GM08714 (cell line): ENCODE results near the gene ABHD2.

Experiments
- H3K4me3 ChIP-seq: fragments of 200-500 bp; sonication (Bioruptor generic); 2 replicates; pipeline ENCODE4 v1.5.1; 2014; ENCODE audit warnings: mild to moderate bottlenecking, low read length, inconsistent platforms
- ZNF274 ChIP-seq: IDR thresholded peaks from 2 replicates; pipeline ENCODE4 v1.6.1; 2012; ENCODE audit warnings: mild to moderate bottlenecking, low read depth, low read length

ABHD2 gene

GRCh38 chr15:89198934-89199333 is 110.7 kb downstream of the ABHD2 start:
- no peak for TF ChIP-seq ZNF274
- H3K4me3 ChIP-seq = no peak overlapping the region

GRCh38 chr15:89199746-89200145 is 111.5 kb downstream of the ABHD2 start:
- no peak overlapping the region for H3K4me3 ChIP-seq

GRCh38 chr15:89200182-89200581 is 111.9 kb downstream of the ABHD2 start:
- TF ChIP-seq ZNF274 = no peak
- no peak overlapping the region for H3K4me3 ChIP-seq

More at GRCh38 chr15:89199746-89200145, 111.5 kb downstream of the ABHD2 start:
- TF ChIP-seq ZNF274 = no peak

- no peak for TF ChIP-seq ZNF274
- no peak overlapping the region for H3K4me3 ChIP-seq
Measured at GRCh38 chr15:89201465-89202005, 113.3 kb downstream of the ABHD2 start.

- TF ChIP-seq ZNF274 = no peak
- H3K4me3 ChIP-seq = no peak overlapping the region
Measured at GRCh38 chr15:89203705-89204273, 115.5 kb downstream of the ABHD2 start.

GRCh38 chr15:89205991-89206585 is 117.8 kb downstream of the ABHD2 start:
- no peak for TF ChIP-seq ZNF274
- no peak overlapping the region for H3K4me3 ChIP-seq

GRCh38 chr15:89206908-89207331 is 118.7 kb downstream of the ABHD2 start:
- TF ChIP-seq ZNF274 = no peak
- no peak overlapping the region for H3K4me3 ChIP-seq

- no peak for TF ChIP-seq ZNF274
- H3K4me3 ChIP-seq = no peak overlapping the region
Measured at GRCh38 chr15:89208256-89208655, 120.0 kb downstream of the ABHD2 start.

GRCh38 chr15:89209057-89209456 is 120.8 kb downstream of the ABHD2 start:
- no peak overlapping the region for H3K4me3 ChIP-seq
- TF ChIP-seq ZNF274 = no peak

- H3K4me3 ChIP-seq = no peak overlapping the region
- no peak for TF ChIP-seq ZNF274
Measured at GRCh38 chr15:89211678-89212170, 123.5 kb downstream of the ABHD2 start.

GRCh38 chr15:89215627-89216026 is 127.4 kb downstream of the ABHD2 start:
- no peak overlapping the region for H3K4me3 ChIP-seq
- TF ChIP-seq ZNF274 = no peak

GRCh38 chr15:89217031-89217430 is 128.8 kb downstream of the ABHD2 start:
- no peak for TF ChIP-seq ZNF274

GRCh38 chr15:89217686-89218376 is 129.6 kb downstream of the ABHD2 start:
- no peak for TF ChIP-seq ZNF274
- no peak overlapping the region for H3K4me3 ChIP-seq

More at GRCh38 chr15:89217031-89217430, 128.8 kb downstream of the ABHD2 start:
- no peak overlapping the region for H3K4me3 ChIP-seq

- no peak for TF ChIP-seq ZNF274
- no peak overlapping the region for H3K4me3 ChIP-seq
Measured at GRCh38 chr15:89218531-89218930, 130.3 kb downstream of the ABHD2 start.

- no peak within 1 kb of the TSS for H3K4me3 ChIP-seq
- no peak for TF ChIP-seq ZNF274
Measured at GRCh38 chr15:89221543-89221942, 133.3 kb downstream of the ABHD2 start, which contains the start of gene RLBP1. Gene RLBP1 (minus strand): TSS chr15:89221579. CDS start chr15:89218975, 2,604 bp downstream.

- no peak for TF ChIP-seq ZNF274
- H3K4me3 ChIP-seq = no peak overlapping the region
Measured at GRCh38 chr15:89225588-89225987, 137.3 kb downstream of the ABHD2 start.
